ACHN (cell line): ENCODE data around the gene COPZ1.
"Not testable (repeated sequence)": the region's sequence is repeated elsewhere in the genome, so short reads cannot be mapped to it uniquely, and the experiment has no call there.

Source experiments
- DNase-seq: peaks from one replicate; pipeline ENCODE4 v3.0.0-alpha.2; 2015
- in situ Hi-C: cut with HindIII; loops from 2 replicates; pipeline ENCODE4 v1.10.0; 2017; ENCODE audit warnings: low sequenced_read_pairs, low pct_ligation_motif_present, low pct_unique_long_range_greater_than_20kb

COPZ1 gene

DNA sequence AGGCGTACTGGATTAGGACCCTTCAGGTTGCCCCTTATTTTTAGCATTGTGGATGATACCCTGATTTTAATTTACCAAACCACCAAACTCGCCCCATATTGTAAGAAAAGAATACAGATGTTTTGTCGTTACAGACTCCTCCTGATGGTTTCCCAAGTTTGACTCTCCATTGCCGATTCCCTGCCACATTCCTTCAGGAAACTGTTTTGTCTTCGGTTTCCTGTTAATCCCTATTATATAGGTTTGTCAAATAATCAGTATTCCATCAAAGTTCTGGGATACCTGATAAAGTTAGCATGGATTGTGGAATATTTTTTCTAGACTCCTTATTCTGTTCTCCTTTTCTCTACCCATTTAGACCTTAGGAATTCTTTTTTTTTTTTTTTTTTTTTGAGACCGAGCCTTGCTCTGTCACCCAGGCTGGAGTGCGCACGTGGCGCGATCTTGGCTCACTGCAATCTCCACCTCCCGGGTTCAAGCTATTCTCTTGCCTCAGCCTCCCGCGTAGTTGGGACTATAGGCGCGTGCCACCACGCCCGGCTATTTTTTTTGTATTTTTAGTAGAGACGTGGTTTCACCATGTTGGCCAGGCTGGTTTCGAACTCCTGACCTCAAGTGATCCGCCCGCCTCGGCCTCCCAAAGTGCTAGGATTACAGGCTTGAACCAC, 645 bp downstream of the COPZ1 start:
- DNase-seq, in situ Hi-C loops: not testable (repeated sequence)

DNA sequence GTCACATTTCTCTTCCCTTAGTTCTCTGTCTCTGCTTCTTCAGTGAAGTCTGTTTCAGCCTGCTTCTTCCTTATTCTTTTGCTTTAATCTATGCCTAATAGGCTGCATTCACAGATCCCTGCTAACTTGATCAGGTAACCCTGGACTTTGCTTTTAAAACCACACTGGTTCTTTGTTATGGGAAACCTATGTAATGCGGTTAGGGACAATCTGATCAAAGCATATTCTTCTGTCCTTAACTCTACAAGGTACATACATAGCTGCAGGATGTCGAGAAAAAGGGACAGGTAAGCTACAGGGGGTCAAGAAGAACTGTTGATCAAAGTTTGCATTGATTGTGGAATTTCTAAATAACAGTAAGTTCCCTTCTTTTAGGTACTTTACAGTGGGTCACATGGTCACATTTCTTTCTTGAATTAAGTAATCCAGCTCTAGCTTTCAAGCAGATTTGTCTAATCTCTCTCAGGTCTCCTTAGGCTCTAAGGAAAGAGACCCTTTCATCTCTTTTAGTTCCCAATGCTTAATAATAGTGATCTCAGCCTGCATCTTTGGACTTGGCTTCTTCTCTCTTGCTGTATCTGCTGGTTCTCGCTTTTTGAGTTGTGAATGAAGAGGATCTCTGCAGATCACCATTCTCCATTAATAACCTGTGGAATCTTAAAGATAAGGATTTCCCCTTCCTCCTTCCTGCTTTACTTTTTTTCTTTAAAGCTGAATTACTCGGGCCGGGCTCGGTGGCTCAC, 3.8 kb downstream of the COPZ1 start:
- in situ Hi-C loops, result no loop called here
- no peak for DNase-seq

DNA sequence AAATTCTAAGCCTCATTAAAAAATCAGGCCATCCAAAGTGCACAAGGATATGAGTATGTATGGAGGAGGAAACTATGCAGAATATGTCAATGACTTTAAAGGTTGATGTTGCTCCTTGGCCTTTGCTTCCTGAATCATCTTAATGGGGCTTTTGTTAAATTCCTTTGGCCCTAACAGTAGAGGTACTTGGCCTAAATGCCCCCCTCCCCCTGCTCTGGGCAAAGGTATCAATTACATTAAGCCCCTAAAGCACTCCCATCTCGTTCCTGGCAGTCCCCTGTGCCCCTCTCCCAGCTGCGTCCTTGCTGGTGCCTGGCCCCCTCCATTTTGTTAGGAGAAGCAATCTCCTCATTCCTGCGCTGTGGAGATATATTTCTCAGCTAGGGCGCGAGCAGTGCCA, 4.8 kb downstream of the COPZ1 start:
- in situ Hi-C loops, result no loop called here
- DNase-seq, result no peak

- in situ Hi-C loops, result no loop called here
- DNase-seq, result no peak
Measured at GRCh38 chr12:54330442-54330841, 5.5 kb downstream of the COPZ1 start.

DNA sequence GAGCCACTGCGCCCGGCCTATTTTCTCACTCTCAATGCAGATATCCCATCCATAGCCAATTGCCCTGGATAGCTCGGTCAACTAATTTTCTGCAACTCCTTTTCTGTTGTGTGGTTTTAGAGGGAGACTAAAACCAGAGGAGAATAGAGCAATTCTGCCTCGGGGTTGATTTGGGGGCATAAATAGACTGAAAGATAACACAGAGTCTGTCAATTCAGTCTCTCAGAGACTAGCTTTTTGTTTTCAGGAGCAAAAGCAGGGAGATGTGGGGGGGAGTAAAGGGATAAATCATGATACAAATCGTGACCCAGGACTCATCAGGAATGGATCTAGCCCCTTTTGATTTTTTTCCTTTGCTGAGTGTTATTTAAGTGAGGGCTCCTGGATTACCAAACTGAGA, 6.5 kb downstream of the COPZ1 start:
- DNase-seq, result no peak
- in situ Hi-C loops, result no loop called here

- DNase-seq, result no peak
Measured at GRCh38 chr12:54333420-54334034, 8.6 kb downstream of the COPZ1 start.

DNA sequence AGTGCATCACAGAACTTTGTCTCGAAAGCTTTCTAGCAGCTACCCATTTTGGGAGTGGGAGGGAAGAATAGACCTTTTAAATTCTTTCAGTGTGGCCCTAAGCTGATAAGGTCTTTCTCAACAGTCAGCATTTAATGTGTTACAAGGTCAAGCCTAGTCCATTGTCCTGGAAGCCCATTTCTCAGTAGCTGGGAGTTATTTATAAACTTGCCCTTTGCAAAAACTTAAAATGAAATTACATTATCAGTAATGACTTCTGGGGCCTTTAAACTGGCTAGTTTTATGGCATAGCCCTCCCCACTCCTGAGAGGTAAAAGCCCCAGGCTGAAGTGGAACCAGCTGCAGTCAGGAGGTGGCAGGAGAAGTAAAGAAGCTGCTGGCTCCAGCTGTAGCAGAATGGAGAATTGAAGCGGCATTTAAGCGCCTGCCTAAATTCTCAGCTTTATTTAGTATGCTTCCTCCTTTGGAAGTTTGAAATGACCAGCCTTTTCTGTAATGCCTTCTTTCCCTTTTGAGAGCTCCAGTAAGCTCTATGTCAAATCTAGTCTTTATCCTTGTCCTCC, 12.4 kb downstream of the COPZ1 start:
- in situ Hi-C loops, result no loop called here
- DNase-seq, result no peak

More at GRCh38 chr12:54333420-54334034, 8.6 kb downstream of the COPZ1 start:
- in situ Hi-C loops, result no loop called here

DNA sequence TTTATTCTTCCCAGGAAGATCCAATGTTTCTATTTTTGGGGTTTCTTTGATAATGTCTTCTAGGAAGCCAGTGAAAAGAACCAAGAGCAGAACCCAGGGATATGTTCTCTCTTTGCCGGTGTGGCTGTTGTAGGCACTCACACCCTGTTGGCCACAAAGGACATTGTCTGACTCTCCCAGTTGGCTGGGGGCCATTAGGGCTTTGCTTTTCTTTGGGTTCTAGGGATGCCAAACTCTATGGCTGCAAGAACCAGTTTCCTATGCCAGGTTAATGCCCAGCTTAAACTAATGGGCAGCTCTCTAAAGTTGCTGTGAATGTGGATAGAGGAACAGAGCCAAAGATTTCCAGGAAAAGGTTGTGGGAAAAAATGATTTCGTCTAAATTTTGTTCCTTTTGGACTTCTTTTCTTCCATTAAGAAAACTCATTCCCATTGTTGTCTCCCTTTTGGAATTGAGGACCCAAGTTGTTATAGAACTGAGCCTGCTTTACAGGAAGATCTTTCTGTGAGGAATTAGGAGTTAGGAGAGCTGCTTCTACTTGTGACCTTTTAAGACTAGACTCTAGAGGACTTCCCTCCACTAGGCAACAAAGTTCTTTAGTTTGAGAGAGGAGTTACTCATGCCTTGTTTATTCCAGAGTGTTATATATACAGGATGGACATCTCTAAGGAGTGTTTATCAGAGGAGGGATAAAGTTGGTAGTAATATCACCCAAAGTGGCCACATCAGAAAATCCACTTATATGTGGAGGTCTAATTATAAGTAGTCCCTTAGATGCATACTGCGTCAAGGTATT, 13.1 kb downstream of the COPZ1 start:
- DNase-seq, result no peak

GRCh38 chr12:54338698-54339296, 13.9 kb downstream of the COPZ1 start:
- no peak for DNase-seq
- in situ Hi-C loops, result no loop called here

More for the DNA sequence above, 13.1 kb downstream of the COPZ1 start:
- in situ Hi-C loops, result no loop called here

DNA sequence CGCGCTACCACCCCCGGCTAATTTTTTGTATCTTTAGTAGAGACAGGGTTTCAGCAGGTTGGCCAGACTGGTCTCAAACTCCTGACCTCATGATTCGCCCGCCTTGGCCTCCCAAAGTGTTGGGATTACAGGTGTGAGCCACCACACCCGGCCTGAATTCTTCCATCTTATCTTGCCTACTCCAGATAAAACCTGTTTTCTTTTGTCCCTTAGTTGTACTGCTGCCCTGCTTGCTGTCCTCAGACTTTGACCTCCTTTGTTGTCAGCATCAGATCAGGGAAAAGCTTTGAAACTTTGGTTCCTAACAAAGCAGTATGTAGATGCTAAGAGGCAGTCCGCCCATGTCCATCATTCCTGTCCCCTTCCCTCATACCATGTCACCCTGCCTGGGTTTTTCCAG, 15.9 kb downstream of the COPZ1 start:
- no peak for DNase-seq
- in situ Hi-C loops, result no loop called here

DNA sequence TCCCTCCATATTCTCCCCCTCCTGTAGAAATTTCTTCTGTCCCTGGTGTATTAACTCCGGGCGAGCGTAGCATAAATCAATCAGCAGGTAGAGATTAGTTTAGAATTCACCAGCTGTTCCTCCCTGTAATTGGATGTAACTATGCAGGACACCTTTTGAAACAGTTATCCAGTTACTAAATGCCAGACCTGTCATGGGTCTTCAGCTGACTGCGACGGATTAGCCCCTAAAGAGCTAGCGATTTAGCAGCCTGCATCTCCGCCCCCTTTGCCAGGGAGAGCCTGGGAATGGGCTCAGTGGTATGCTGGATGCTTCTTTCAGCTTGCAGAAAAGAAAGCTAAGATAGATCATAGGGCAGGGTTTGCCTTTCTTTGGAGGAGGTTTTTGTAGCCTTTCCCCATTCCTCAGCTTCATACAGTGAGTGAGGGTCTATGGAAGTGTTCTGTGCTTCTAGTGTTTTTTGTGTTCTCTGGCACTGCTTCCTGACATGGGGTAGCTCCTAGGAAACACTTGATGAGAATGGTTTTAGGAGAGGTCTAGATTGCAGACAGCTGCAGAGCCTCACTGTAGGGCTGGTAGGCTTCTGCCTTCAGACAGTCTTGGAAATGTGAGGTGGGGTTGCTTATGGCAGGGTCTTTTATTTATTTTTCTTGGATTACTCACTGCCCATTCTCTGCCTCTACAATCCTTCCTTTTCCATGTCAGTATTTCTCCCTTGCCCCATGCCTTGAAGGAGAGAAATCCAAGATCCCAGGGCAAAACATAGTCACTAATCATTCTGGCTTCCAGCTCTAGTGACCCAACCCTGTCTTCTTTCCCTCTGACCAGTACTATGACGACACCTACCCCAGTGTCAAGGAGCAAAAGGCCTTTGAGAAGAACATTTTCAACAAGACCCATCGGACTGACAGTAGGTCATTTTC, 16.7 kb downstream of the COPZ1 start:
- in situ Hi-C loops, result no loop called here
- DNase-seq, result no peak

DNA sequence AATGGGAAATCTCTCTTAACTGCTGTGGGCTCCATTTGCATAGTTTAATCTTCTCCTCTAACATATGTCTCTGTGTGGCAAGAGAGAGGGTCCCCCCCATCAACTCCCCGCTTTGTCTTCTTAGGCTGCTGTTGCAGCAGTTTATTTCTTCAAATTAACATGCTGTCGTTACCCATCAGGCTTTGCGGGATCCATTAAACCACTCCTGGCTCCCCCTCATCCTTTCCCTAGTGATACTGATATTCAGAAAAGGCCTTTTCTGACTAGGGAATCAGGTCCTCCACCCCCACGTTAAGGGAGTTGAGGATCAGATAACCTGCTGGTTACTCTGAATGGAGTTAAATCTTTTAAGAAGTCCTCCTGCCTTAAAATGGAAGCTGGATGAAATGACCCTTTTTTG, 24.1 kb downstream of the COPZ1 start:
- no peak for DNase-seq
- in situ Hi-C loops, result no loop called here

DNA sequence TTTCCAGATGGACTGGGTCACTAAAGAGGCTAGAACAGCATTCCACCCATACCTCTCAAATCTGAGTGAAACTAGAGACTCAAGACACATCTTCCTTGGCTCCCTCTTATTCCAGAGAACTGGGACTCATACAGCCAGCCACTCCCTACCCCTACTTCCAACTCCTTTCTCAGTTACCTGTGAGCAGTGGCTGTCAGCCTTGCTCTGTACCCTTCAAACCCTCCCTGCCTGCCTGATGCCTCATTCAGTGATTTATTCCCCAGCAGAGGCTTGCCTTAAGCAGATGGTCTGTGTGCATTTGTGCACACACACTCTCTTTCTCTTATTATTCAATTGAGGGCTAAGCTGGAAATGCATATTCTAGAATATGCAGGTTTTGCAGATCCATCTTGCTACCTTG, 24.7 kb downstream of the COPZ1 start:
- in situ Hi-C loops, result no loop called here

GRCh38 chr12:54350743-54351142, 25.8 kb downstream of the COPZ1 start:
- no peak for DNase-seq
- in situ Hi-C loops, result no loop called here

More for the DNA sequence above, 24.7 kb downstream of the COPZ1 start:
- no peak for DNase-seq

DNA sequence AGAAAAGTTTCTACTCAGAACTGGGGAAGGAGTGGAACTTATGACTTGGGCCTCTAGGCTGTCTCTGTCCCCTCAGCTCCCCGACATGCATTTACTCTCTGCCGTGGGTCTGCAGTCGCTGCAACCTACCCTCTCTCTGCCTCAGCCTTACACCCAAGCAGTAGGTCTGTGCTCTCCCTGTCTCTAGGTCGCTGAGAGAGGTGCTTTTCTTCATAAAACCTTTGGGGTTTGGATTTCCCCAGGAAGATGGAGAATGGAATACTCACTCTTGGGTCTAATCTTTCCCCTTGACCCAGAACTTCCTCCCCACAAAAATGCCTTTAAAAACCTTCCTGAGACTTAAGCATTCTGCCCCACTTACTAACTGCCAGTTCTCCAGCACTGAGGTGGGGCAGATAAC, 26.4 kb downstream of the COPZ1 start:
- no peak for DNase-seq
- in situ Hi-C loops, result no loop called here

DNA sequence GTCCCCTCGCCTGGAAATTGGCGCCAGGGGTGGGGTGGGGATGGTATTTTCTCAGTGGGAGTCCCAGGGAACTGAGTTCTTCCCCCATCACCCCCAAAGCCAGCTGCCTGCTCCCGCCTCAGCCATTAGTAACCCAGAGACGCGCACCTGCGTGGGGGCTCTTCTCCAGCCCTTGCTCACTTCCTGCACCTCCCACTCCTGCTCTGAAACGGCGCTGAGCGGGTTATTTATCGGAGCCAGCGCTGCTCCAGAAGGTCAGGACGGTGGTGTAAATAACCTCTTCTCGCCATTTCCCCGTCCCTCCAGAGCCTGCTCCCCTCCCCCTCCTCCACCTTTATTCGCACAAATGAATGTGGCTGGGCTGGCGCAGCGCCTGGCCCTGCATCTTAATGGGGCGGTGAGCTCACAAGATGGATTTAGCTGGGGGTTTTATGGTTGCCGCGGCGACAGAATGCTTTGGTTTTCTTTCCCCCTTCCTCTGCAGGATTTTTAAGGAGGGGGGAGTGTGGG, 27.1 kb downstream of the COPZ1 start:
- DNase-seq, result no peak

More for the DNA sequence above, 27.1 kb downstream of the COPZ1 start:
- in situ Hi-C loops, result no loop called here
